ENCODE data around the gene CST9. TPM values are rescaled to one million over a fixed set of nuclear protein-coding genes. Genes with fewer than 3 reads are reported as not detected.

The CST9 gene
- total and polyA plus RNA-seq, 10 donors, result not detected

GRCh38 chr20:23652926-23653325, 47.2 kb upstream of the CST9 start:
- H3K9me3 ChIP-seq, result no peaks in the 10 kb centered on the region
- peaks cover 7 to 35% (median 15%) of the 10 kb centered on the region in 6 donors for H3K4me1 ChIP-seq
- DNase-seq, result no peak
- no peak overlapping the region for H3K27ac ChIP-seq
- peaks cover 0 to 6% (median 0%) of the 10 kb centered on the region in 7 donors for H3K27me3 ChIP-seq (replicated peaks in 1 of 7)
- TF ChIP-seq POLR2AphosphoS5 (IDR thresholded peaks at IDR 0.05) (no peak), CTCF (IDR thresholded peaks at IDR 0.05 in 8 of 11, conservative IDR thresholded peaks at IDR 0.05 in 3 of 11) (no peak), POLR2A (IDR thresholded peaks at IDR 0.05) (no peak)
- no peaks in the 10 kb centered on the region for H3K36me3 ChIP-seq
- no peak overlapping the region for H3K4me3 ChIP-seq
- intact Hi-C loops (cut with DNase I; ENCODE audit: low total_unique reads), result no loop called here
- 69 to 100% (median 84%) methylated on average over 2 of the region's 2 CpGs for WGBS, 5 donors

DNA sequence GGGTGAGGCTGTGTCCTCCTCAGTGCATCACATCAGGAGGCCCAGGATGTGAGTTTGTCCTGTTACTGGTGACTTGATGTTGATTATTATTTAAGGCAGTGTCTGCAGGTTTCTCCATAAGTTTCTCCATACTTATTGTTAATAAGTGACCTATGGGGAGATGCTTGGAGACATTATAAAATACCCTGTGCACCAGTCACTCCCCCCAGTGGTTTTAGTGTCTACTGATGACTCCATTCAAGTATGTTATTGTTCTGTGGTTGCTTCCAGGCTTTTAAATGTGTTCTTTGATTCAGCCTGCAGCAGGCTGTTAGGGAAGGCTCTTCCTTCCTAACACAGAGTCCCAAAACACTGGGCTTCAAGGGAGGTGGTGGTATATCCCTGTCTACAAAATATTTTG, 46.7 kb upstream of the CST9 start:
- Histone ChIP-seq H3K27ac (no peak overlapping the region), H3K4me3 (no peak overlapping the region), H3K9me3 (no peaks in the 10 kb centered on the region), H3K36me3 (no peaks in the 10 kb centered on the region), H3K27me3 (replicated peaks in 1 of 7) (peaks cover 0 to 6% (median 0%) of the 10 kb centered on the region in 7 donors), H3K4me1 (peaks cover 7 to 35% (median 15%) of the 10 kb centered on the region in 6 donors)
- TF ChIP-seq CTCF (IDR thresholded peaks at IDR 0.05 in 8 of 11, conservative IDR thresholded peaks at IDR 0.05 in 3 of 11) (no peak), POLR2A (IDR thresholded peaks at IDR 0.05) (no peak), POLR2AphosphoS5 (IDR thresholded peaks at IDR 0.05) (no peak)
- intact Hi-C loops (cut with DNase I; ENCODE audit: low total_unique reads), result no loop called here
- no peak for DNase-seq

- intact Hi-C loops (cut with DNase I; ENCODE audit: low total_unique reads), result no loop called here
- Histone ChIP-seq H3K27ac (no peak overlapping the region), H3K9me3 (no peaks in the 10 kb centered on the region), H3K36me3 (no peaks in the 10 kb centered on the region), H3K27me3 (replicated peaks in 1 of 7) (peaks cover 0 to 4% (median 0%) of the 10 kb centered on the region in 7 donors), H3K4me3 (no peak overlapping the region), H3K4me1 (peaks cover 3 to 28% (median 12%) of the 10 kb centered on the region in 6 donors)
- no peak for TF ChIP-seq POLR2A (IDR thresholded peaks at IDR 0.05)
- no peak for TF ChIP-seq CTCF (IDR thresholded peaks at IDR 0.05 in 8 of 11, conservative IDR thresholded peaks at IDR 0.05 in 3 of 11)
- TF ChIP-seq POLR2AphosphoS5 (IDR thresholded peaks at IDR 0.05), result no peak
- DNase-seq, result no peak
- 87 to 96% (median 91%) methylated on average over 2 of the region's 2 CpGs for WGBS, 5 donors
These were observed 45.4 kb upstream of the CST9 start for GRCh38 chr20:23651117-23651516.

DNA sequence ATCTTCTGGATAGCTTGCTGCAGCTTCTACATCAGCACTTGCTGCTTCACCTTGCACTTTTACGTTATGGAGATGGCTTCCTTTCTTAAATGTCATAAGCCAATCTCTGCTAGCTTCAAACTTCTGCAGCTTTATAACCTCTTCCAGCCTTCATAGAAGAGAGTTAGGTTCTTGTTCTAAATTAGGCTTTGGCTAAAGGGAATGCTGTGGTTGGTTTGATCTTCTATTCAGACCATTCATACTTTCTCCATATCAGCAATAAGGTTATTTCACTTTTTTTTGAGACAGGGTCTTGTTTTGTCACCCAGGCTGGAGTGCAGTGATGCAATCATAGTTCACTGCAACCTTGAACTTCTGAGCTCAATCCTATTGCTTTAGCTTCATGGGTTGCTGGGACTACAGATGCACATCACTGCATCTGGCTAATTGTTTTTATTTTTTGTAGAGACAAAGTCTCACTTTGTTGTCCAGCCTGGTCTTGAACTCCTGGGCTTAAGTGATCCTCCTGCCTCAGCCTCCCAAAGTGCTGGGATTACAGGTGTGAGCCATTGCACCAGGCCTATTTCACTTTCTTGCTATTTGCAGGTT, 44.2 kb upstream of the CST9 start:
- Histone ChIP-seq H3K9me3 (no peaks in the 10 kb centered on the region), H3K36me3 (no peaks in the 10 kb centered on the region), H3K27ac (no peak overlapping the region), H3K27me3 (replicated peaks in 1 of 7) (no peaks in the 10 kb centered on the region), H3K4me3 (no peak overlapping the region), H3K4me1 (peaks cover 0 to 16% (median 2%) of the 10 kb centered on the region in 6 donors)
- no peak for TF ChIP-seq POLR2A (IDR thresholded peaks at IDR 0.05)
- no peak for TF ChIP-seq CTCF (IDR thresholded peaks at IDR 0.05 in 8 of 11, conservative IDR thresholded peaks at IDR 0.05 in 3 of 11)
- no peak for TF ChIP-seq POLR2AphosphoS5 (IDR thresholded peaks at IDR 0.05)
- intact Hi-C loops (cut with DNase I; ENCODE audit: low total_unique reads), result no loop called here
- 73 to 84% (median 79%) methylated on average over 1 of the region's 1 CpG for WGBS, 5 donors
- no peak for DNase-seq
